ENCODE results near the gene TMEM185B.

DNA sequence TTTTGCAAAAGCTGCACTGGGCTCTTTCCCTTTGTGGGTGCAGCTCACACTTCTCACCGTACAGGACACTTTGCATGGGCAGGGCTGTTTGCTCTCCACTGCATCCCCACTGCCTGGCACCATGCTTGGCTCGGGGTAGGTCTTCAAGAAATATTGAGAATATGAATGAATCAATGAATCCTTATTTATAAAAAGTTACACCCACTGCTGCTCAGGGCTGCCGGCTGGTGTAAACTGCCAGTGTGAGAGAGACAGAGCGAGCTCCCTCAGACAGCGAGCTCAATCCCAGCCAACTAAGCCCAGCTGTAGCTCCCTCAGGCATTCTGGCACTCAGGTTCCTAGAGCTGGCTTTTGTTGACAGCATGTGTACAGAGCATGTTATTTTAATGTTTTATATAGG is 3.4 kb downstream of the TMEM185B start:
- TF ChIP-seq, protein P1, sequence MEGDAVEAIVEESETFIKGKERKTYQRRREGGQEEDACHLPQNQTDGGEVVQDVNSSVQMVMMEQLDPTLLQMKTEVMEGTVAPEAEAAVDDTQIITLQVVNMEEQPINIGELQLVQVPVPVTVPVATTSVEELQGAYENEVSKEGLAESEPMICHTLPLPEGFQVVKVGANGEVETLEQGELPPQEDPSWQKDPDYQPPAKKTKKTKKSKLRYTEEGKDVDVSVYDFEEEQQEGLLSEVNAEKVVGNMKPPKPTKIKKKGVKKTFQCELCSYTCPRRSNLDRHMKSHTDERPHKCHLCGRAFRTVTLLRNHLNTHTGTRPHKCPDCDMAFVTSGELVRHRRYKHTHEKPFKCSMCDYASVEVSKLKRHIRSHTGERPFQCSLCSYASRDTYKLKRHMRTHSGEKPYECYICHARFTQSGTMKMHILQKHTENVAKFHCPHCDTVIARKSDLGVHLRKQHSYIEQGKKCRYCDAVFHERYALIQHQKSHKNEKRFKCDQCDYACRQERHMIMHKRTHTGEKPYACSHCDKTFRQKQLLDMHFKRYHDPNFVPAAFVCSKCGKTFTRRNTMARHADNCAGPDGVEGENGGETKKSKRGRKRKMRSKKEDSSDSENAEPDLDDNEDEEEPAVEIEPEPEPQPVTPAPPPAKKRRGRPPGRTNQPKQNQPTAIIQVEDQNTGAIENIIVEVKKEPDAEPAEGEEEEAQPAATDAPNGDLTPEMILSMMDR (IDR thresholded peaks at IDR 0.05), result no peak
- TF ChIP-seq POLR2A (IDR thresholded peaks at IDR 0.05), result no peak
